ENCODE measurements around the gene PSMB5.
A peak's percentile ranks its signal among the peaks of the same experiment; 100 is the strongest.

PSMB5 gene

GRCh38 chr14:22980672-22981089 is 54.0 kb downstream of the PSMB5 start:
- Histone ChIP-seq H3K36me3 (ENCODE audit: insufficient read depth, low read length) (peaks cover 35% of the 10 kb centered on the region), H3K27me3 (ENCODE audit: insufficient read depth, low read length) (no peaks in the 10 kb centered on the region), H3K4me3 (ENCODE audit: low read length) (peak overlapping the region; percentile 89), H3K9me3 (ENCODE audit: low read length) (no peaks in the 10 kb centered on the region), H2AFZ (ENCODE audit: low read depth, low read length) (no peak overlapping the region), H3K4me1 (ENCODE audit: insufficient read depth, low read length) (peaks cover 49% of the 10 kb centered on the region)

GRCh38 chr14:22979748-22980392 is 54.8 kb downstream of the PSMB5 start:
- H3K27me3 ChIP-seq (ENCODE audit: insufficient read depth, low read length), result no peaks in the 10 kb centered on the region
- no peak overlapping the region for H2AFZ ChIP-seq (ENCODE audit: low read depth, low read length)

GRCh38 chr14:22978981-22979671 is 55.6 kb downstream of the PSMB5 start:
- H3K9me3 ChIP-seq (ENCODE audit: low read length), result no peaks in the 10 kb centered on the region
- H3K27me3 ChIP-seq (ENCODE audit: insufficient read depth, low read length), result no peaks in the 10 kb centered on the region
- peak overlapping the region; percentile 89 for H3K4me3 ChIP-seq (ENCODE audit: low read length)
- peaks cover 56% of the 10 kb centered on the region for H3K4me1 ChIP-seq (ENCODE audit: insufficient read depth, low read length)
- H2AFZ ChIP-seq (ENCODE audit: low read depth, low read length), result no peak overlapping the region
- peaks cover 48% of the 10 kb centered on the region for H3K36me3 ChIP-seq (ENCODE audit: insufficient read depth, low read length)

More at GRCh38 chr14:22979748-22980392, 54.8 kb downstream of the PSMB5 start:
- Histone ChIP-seq H3K36me3 (ENCODE audit: insufficient read depth, low read length) (peaks cover 40% of the 10 kb centered on the region), H3K4me3 (ENCODE audit: low read length) (peak overlapping the region; percentile 89), H3K9me3 (ENCODE audit: low read length) (no peaks in the 10 kb centered on the region), H3K4me1 (ENCODE audit: insufficient read depth, low read length) (peaks cover 53% of the 10 kb centered on the region)

GRCh38 chr14:22978487-22978837 is 56.2 kb downstream of the PSMB5 start:
- Histone ChIP-seq H3K27me3 (ENCODE audit: insufficient read depth, low read length) (no peaks in the 10 kb centered on the region), H3K36me3 (ENCODE audit: insufficient read depth, low read length) (peaks cover 54% of the 10 kb centered on the region), H3K9me3 (ENCODE audit: low read length) (no peaks in the 10 kb centered on the region), H2AFZ (ENCODE audit: low read depth, low read length) (no peak overlapping the region), H3K4me1 (ENCODE audit: insufficient read depth, low read length) (peaks cover 55% of the 10 kb centered on the region), H3K4me3 (ENCODE audit: low read length) (peak overlapping the region; percentile 89)

GRCh38 chr14:22977684-22978486 is 56.8 kb downstream of the PSMB5 start:
- no peak overlapping the region for H2AFZ ChIP-seq (ENCODE audit: low read depth, low read length)
- H3K9me3 ChIP-seq (ENCODE audit: low read length), result no peaks in the 10 kb centered on the region
- H3K36me3 ChIP-seq (ENCODE audit: insufficient read depth, low read length), result peaks cover 60% of the 10 kb centered on the region
- peaks cover 49% of the 10 kb centered on the region for H3K4me1 ChIP-seq (ENCODE audit: insufficient read depth, low read length)
- H3K4me3 ChIP-seq (ENCODE audit: low read length), result peak overlapping the region; percentile 89
- H3K27me3 ChIP-seq (ENCODE audit: insufficient read depth, low read length), result no peaks in the 10 kb centered on the region

GRCh38 chr14:22977434-22977683 is 57.3 kb downstream of the PSMB5 start:
- peak overlapping the region; percentile 14 for H3K4me3 ChIP-seq (ENCODE audit: low read length)
- H3K27me3 ChIP-seq (ENCODE audit: insufficient read depth, low read length), result no peaks in the 10 kb centered on the region
- H3K4me1 ChIP-seq (ENCODE audit: insufficient read depth, low read length), result peaks cover 47% of the 10 kb centered on the region
- H2AFZ ChIP-seq (ENCODE audit: low read depth, low read length), result no peak overlapping the region
- peaks cover 65% of the 10 kb centered on the region for H3K36me3 ChIP-seq (ENCODE audit: insufficient read depth, low read length)
- H3K9me3 ChIP-seq (ENCODE audit: low read length), result no peaks in the 10 kb centered on the region

- Histone ChIP-seq H3K36me3 (ENCODE audit: insufficient read depth, low read length) (peaks cover 70% of the 10 kb centered on the region), H3K4me3 (ENCODE audit: low read length) (peak overlapping the region; percentile 14), H3K4me1 (ENCODE audit: insufficient read depth, low read length) (peaks cover 47% of the 10 kb centered on the region)
Measured at GRCh38 chr14:22976620-22977433, 57.9 kb downstream of the PSMB5 start.

More at GRCh38 chr14:22976620-22977433, 57.9 kb downstream of the PSMB5 start:
- Histone ChIP-seq H2AFZ (ENCODE audit: low read depth, low read length) (no peak overlapping the region), H3K27me3 (ENCODE audit: insufficient read depth, low read length) (no peaks in the 10 kb centered on the region), H3K9me3 (ENCODE audit: low read length) (no peaks in the 10 kb centered on the region)

All from neuron (in vitro differentiated cells).